NOMO-1 treated with DMSO at 0.1 percent for 48 hours (cell line): ENCODE measurements around the gene TPM2.

Experiments used
- DNase-seq: peaks from one replicate; lab custom pipeline; 2025; ENCODE audit not compliant: unreplicated experiment; lab: John Stamatoyannopoulos, UW

Gene TPM2

GRCh38 chr9:35718721-35719511 lies 29.2 kb upstream of the TPM2 start:
- no peak for DNase-seq

GRCh38 chr9:35717132-35717870 lies 27.6 kb upstream of the TPM2 start:
- no peak for DNase-seq

GRCh38 chr9:35716230-35716629 lies 26.5 kb upstream of the TPM2 start:
- no peak for DNase-seq

- no peak for DNase-seq
Measured at GRCh38 chr9:35714579-35715252, 25.0 kb upstream of the TPM2 start.

GRCh38 chr9:35714123-35714522 lies 24.4 kb upstream of the TPM2 start:
- no peak for DNase-seq

GRCh38 chr9:35713578-35713977 lies 23.9 kb upstream of the TPM2 start:
- no peak for DNase-seq

- DNase-seq, result no peak
Measured at GRCh38 chr9:35712762-35713400, 23.2 kb upstream of the TPM2 start.

- no peak for DNase-seq
Measured at GRCh38 chr9:35711501-35712428, 22.0 kb upstream of the TPM2 start.

GRCh38 chr9:35710818-35711500 lies 21.2 kb upstream of the TPM2 start:
- DNase-seq, result no peak

- no peak for DNase-seq
Measured at GRCh38 chr9:35708146-35708545, 18.4 kb upstream of the TPM2 start.

GRCh38 chr9:35706951-35707350 lies 17.2 kb upstream of the TPM2 start:
- DNase-seq, result no peak

GRCh38 chr9:35705836-35706430 lies 16.2 kb upstream of the TPM2 start:
- DNase-seq, result no peak

GRCh38 chr9:35705372-35705771 lies 15.6 kb upstream of the TPM2 start:
- no peak for DNase-seq

- DNase-seq, result no peak
Measured at GRCh38 chr9:35703906-35704672, 14.4 kb upstream of the TPM2 start.

GRCh38 chr9:35702696-35703095 lies 13.0 kb upstream of the TPM2 start:
- no peak for DNase-seq

GRCh38 chr9:35700942-35701341 lies 11.2 kb upstream of the TPM2 start:
- no peak for DNase-seq

- DNase-seq, result no peak
Measured at GRCh38 chr9:35700031-35700430, 10.3 kb upstream of the TPM2 start.

- no peak for DNase-seq
Measured at GRCh38 chr9:35698231-35698630, 8.5 kb upstream of the TPM2 start.

- DNase-seq, result no peak
Measured at GRCh38 chr9:35697486-35697885, 7.8 kb upstream of the TPM2 start.
